Vagina (tissue), 2 donors: Measurements from ENCODE around the gene SBK2.
A peak's percentile ranks its signal among the peaks of the same experiment; 100 is the strongest.

Source experiments
- CTCF ChIP-seq, 3 experiments: fragments of 450-650 bp in 2 of 3; fragments of 200-600 bp in 1 of 3; sonication (generic) in 1 of 3; IDR thresholded peaks; one replicate each; pipeline ENCODE4 v1.5.1; 2017 to 2019; ENCODE audit warnings: antibody characterized with exemption in 3 of 3, mild to moderate bottlenecking in 2 of 3, moderate library complexity in 2 of 3
- POLR2A ChIP-seq, 2 donors: fragments of 450-650 bp; IDR thresholded peaks; one replicate each; pipeline ENCODE4 v1.6.1; 2017; ENCODE audit warnings: antibody characterized with exemption in 2 of 2, mild to moderate bottlenecking in 2 of 2, moderate library complexity in 2 of 2
- POLR2AphosphoS5 ChIP-seq, 2 donors: sonication (generic); formaldehyde crosslinking; IDR thresholded peaks; one replicate each; pipeline ENCODE4 v1.9.0; 2017; ENCODE audit warnings: antibody characterized with exemption in 2 of 2, mild to moderate bottlenecking in 2 of 2, low read depth in 1 of 2; ENCODE audit not compliant: insufficient read depth in 1 of 2

GRCh38 chr19:55494172-55494761 is 42.7 kb downstream of the SBK2 start:
- TF ChIP-seq CTCF (IDR thresholded peaks at IDR 0.05) (no peak), POLR2A (IDR thresholded peaks at IDR 0.05) (peak in 1 of 2 donors; percentile 29), POLR2AphosphoS5 (IDR thresholded peaks at IDR 0.05; ENCODE audit: insufficient read depth in 1 of 2, low read depth in 1 of 2) (peak in 1 of 2 donors; percentile 89)
